GM19455 (cell line): ENCODE data around the gene TPPP3.

Source experiments
- ATAC-seq: cut with Tn5 transposase; IDR thresholded peaks from one replicate; pipeline ENCODE4 v1.9.1; 2021; ENCODE audit not compliant: unreplicated experiment

TPPP3 gene

DNA sequence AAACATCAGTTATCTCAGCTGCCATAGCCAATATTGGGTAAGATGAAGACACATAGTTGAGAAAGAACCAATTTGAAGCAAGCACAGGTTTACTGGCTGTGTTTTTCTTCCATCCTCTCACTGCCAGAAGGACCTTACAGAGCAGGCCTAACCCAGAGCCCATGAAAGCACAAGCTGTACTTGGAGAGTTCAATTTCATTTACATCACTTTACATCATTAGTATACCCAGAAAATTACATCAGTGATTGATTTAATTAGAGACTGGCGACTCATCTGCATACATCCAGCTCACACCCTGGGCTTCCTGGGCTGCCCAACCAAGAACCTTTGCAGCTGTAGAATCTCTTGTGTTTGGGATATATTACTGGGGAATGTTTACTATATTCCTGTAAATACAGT, 43.0 kb downstream of the TPPP3 start:
- no peak for ATAC-seq

DNA sequence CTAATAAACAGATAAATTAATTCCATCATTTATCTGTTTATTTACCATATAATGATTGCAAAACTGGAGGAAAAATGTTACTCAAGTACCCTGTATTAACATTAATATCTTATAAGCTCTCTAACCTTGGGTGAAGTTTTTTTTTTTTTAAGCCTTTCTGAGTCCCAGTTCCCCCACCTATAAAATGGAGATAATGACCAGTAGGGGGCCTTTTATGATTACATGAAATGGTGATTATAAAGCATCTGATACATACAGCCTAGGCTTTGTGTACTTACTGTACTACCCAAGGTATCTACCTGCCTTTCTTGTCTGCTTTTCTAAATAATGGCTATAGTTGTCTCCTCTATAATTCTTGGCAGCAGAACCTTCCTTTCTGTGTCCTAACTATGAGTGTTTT, 44.1 kb downstream of the TPPP3 start:
- ATAC-seq: no peak

DNA sequence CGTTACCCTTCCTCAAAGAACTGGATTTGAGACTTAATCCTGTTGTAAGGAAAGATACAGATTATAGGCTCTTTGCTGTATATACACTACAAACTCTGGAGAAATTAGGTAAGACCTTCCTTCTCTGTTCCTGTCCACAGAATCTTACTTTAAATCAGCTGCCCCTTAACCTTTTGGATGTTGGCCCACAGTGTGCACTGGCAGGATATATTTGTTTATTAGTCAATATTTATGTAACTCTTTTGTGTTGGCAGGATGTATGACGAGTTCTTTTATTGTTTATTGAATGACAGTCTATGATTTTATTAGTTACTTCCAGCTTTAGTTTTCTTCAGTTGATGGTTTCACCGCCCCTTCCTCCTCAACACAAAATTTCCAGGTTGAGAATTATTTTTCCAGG, 47.0 kb downstream of the TPPP3 start:
- no peak for ATAC-seq

DNA sequence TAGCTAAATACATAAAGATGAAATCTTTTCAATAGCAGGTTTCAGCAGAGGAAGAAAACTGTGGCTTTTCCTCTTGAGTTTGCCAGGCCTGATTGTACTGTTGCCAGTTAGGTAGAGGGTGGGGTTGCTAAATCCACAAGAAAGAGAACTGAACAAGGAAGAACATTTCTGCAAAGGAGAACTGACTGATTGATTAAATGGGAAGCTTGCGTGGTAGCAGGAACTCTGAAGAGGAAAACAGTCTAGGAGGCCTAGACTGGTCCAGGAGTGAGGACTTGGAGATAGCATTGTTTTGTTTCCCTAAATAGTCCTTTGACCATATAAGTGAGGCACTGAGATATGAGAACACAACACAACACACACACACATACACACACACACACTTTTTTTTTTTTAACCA, 47.9 kb downstream of the TPPP3 start:
- ATAC-seq: no peak

DNA sequence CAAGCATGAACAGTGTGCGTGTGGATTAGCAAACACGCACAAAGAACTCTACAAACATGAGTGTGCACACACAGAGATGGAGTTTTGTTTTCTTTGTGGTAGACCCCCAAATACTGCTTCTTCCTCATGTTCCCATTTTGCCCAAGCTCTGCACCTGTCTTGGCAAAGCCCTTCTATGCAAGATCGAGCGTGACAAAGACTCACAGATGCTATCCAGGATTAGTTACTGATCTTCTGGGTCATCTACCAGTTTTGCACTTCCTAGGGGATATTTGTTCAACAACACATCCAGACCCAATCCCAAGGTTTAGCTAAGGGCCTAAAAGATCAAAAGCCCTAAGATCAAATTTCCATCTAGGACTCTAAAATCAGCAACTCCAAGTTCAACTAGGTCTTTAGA, 50.7 kb downstream of the TPPP3 start:
- ATAC-seq: no peak

DNA sequence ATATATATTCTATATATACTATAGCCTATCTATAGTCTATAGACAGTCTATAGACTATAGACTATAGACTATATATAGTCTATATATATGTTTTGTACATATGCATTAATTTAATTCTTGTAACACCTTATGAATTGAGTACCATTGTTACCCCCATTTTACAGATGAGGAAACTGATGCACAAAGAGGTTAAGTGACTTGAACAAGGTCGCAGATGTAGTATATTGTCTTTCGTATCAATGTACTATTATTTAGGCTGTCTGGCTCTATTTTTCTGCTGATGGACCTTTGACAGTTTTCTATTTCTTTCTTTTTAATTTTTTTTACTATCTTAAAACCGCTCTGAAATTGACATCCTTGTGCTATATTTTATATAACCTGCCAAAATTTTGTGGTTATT, 52.0 kb downstream of the TPPP3 start:
- ATAC-seq: no peak
